PFSK-1 (cell line): ENCODE results near the gene FEV.

Experiments used
- POLR2AphosphoS5 ChIP-seq: IDR thresholded peaks from 2 replicates; pipeline ENCODE4 v1.6.1; 2012; ENCODE audit warnings: low read depth, mild to moderate bottlenecking, control low read depth, low read length, moderate library complexity
- REST ChIP-seq, 2 experiments: IDR thresholded peaks; 2 replicates each; pipeline versions ENCODE4 v1.6.1 to v1.8.0; 2011 to 2012; ENCODE audit warnings: low read depth in 2 of 2, low read length in 2 of 2, control low read depth in 1 of 2, inconsistent platforms in 1 of 2, mild to moderate bottlenecking in 1 of 2, moderate library complexity in 1 of 2; ENCODE audit not compliant: insufficient read depth in 1 of 2
- SIN3A ChIP-seq: IDR thresholded peaks from 2 replicates; pipeline ENCODE4 v1.6.1; 2012; ENCODE audit warnings: mild to moderate bottlenecking, low read length, moderate library complexity, borderline replicate concordance; ENCODE audit not compliant: insufficient read depth

GRCh38 chr2:219029829-219030165, 44.8 kb upstream of the FEV start:
- TF ChIP-seq POLR2AphosphoS5 = no peak
- no peak for TF ChIP-seq SIN3A
- no peak for TF ChIP-seq REST (IDR thresholded peaks at IDR 0.05; ENCODE audit: insufficient read depth in 1 of 2, low read depth in 2 of 2, low read length in 2 of 2)
